H9 (cell line): Measurements from ENCODE around the gene TRIM42. TPM values are rescaled to one million over a fixed set of nuclear protein-coding genes. Genes with fewer than 3 reads are reported as not detected.

ENCODE experiments used
- DNase-seq: peaks from one replicate; pipeline ENCODE4 v3.0.0-alpha.2; 2017
- H2AFZ ChIP-seq: one replicate; pipeline ENCODE4 v1.6.1; 2013; ENCODE audit warnings: mild to moderate bottlenecking, low read length, control low read depth, moderate library complexity
- H2AK5ac ChIP-seq: 2 replicates; pipeline ENCODE4 v1.6.1; 2013; ENCODE audit warnings: low read length, control low read depth, mixed read lengths; ENCODE audit not compliant: insufficient read length
- H2BK120ac ChIP-seq: one replicate; pipeline ENCODE4 v1.6.1; 2013; ENCODE audit warnings: low read depth, mild to moderate bottlenecking, low read length, control low read depth, inconsistent platforms; ENCODE audit not compliant: poor library complexity, severe bottlenecking
- H2BK12ac ChIP-seq: 2 replicates; pipeline ENCODE4 v1.6.1; 2013; ENCODE audit warnings: low read length, control low read depth, mixed read lengths, low read depth; ENCODE audit not compliant: insufficient read length
- H2BK15ac ChIP-seq: 2 replicates; pipeline ENCODE4 v1.6.1; 2013; ENCODE audit warnings: low read depth, low read length, control low read depth
- H2BK20ac ChIP-seq: one replicate; pipeline ENCODE4 v1.6.1; 2013; ENCODE audit warnings: low read depth, mild to moderate bottlenecking, low read length, control low read depth, inconsistent platforms; ENCODE audit not compliant: poor library complexity, severe bottlenecking
- H2BK5ac ChIP-seq: 2 replicates; pipeline ENCODE4 v1.6.1; 2013; ENCODE audit warnings: low read length, control low read depth, mixed read lengths; ENCODE audit not compliant: insufficient read length
- H3K14ac ChIP-seq: 2 replicates; pipeline ENCODE4 v1.6.1; 2013; ENCODE audit warnings: low read length, control low read depth; ENCODE audit not compliant: insufficient read depth
- H3K18ac ChIP-seq: 2 replicates; pipeline ENCODE4 v1.6.1; 2013; ENCODE audit warnings: low read depth, mild to moderate bottlenecking, mixed read lengths, low read length, control low read depth; ENCODE audit not compliant: insufficient read length
- H3K23ac ChIP-seq: 2 replicates; pipeline ENCODE4 v1.6.1; 2013; ENCODE audit warnings: low read length, control low read depth, mixed read lengths, low read depth; ENCODE audit not compliant: insufficient read length
- H3K23me2 ChIP-seq: 2 replicates; pipeline ENCODE4 v1.6.1; 2013; ENCODE audit warnings: low read depth, mild to moderate bottlenecking, mixed read lengths, low read length, control low read depth; ENCODE audit not compliant: insufficient read length, poor library complexity, severe bottlenecking
- H3K27ac ChIP-seq: 2 replicates; pipeline ENCODE4 v1.5.1; 2013; ENCODE audit warnings: low read length, control low read depth, mixed read lengths, low read depth; ENCODE audit not compliant: insufficient read length
- H3K27me3 ChIP-seq: 2 replicates; pipeline ENCODE4 v1.6.1; 2013; ENCODE audit warnings: low read length, control low read depth, inconsistent platforms; ENCODE audit not compliant: insufficient read depth
- H3K4ac ChIP-seq: 2 replicates; pipeline ENCODE4 v1.6.1; 2013; ENCODE audit warnings: low read depth, mild to moderate bottlenecking, control low read depth, inconsistent platforms, low read length, moderate library complexity
- H3K4me1 ChIP-seq: 2 replicates; pipeline ENCODE4 v1.6.1; 2013; ENCODE audit warnings: low read length, control low read depth, inconsistent platforms; ENCODE audit not compliant: insufficient read depth
- H3K4me2 ChIP-seq: 2 replicates; pipeline ENCODE4 v1.6.1; 2013; ENCODE audit warnings: low read length, control low read depth, mixed read lengths; ENCODE audit not compliant: insufficient read length, insufficient read depth
- H3K56ac ChIP-seq: 2 replicates; pipeline ENCODE4 v1.6.1; 2013; ENCODE audit warnings: low read depth, mild to moderate bottlenecking, mixed read lengths, low read length, control low read depth; ENCODE audit not compliant: insufficient read length
- H3K79me1 ChIP-seq: 2 replicates; pipeline ENCODE4 v1.6.1; 2013; ENCODE audit warnings: low read depth, mild to moderate bottlenecking, moderate library complexity, low read length, control low read depth, inconsistent platforms; ENCODE audit not compliant: insufficient read depth, poor library complexity, severe bottlenecking
- H3K79me2 ChIP-seq: 2 replicates; pipeline ENCODE4 v1.6.1; 2013; ENCODE audit warnings: low read length, control low read depth, inconsistent platforms; ENCODE audit not compliant: insufficient read depth
- H3K9ac ChIP-seq: 2 replicates; pipeline ENCODE4 v1.6.1; 2013; ENCODE audit warnings: low read length, control low read depth, mixed read lengths; ENCODE audit not compliant: insufficient read length; ENCODE audit errors: extremely low read depth
- H3K9me3 ChIP-seq: one replicate; pipeline ENCODE4 v1.6.1; 2013; ENCODE audit warnings: low read depth, low read length, inconsistent platforms; ENCODE audit not compliant: control insufficient read depth
- H3T11ph ChIP-seq: one replicate; pipeline ENCODE4 v1.6.1; 2013; ENCODE audit warnings: mild to moderate bottlenecking, low read length, control low read depth, inconsistent platforms
- H4K20me1 ChIP-seq: one replicate; pipeline ENCODE4 v1.6.1; 2013; ENCODE audit not compliant: control insufficient read depth, insufficient read length, insufficient read depth
- H4K5ac ChIP-seq: 2 replicates; pipeline ENCODE4 v1.6.1; 2013; ENCODE audit warnings: low read depth, mild to moderate bottlenecking, mixed read lengths, low read length, control low read depth; ENCODE audit not compliant: insufficient read length
- H4K8ac ChIP-seq: replicated peaks from 2 replicates; pipeline ENCODE4 v1.6.1; 2013; ENCODE audit warnings: low read length, control low read depth, mixed read lengths, low read depth; ENCODE audit not compliant: insufficient read length
- H4K91ac ChIP-seq: 2 replicates; pipeline ENCODE4 v1.6.1; 2013; ENCODE audit warnings: low read depth, mild to moderate bottlenecking, moderate library complexity, mixed read lengths, low read length, control low read depth; ENCODE audit not compliant: insufficient read length
- H3K27ac Mint-ChIP-seq, 3 experiments: 2 replicates in 2 of 3; 3 replicates in 1 of 3; pipeline ENCODE4 v1.8.0; 2020 to 2021; ENCODE audit warnings: mixed read lengths in 3 of 3, mild to moderate bottlenecking in 1 of 3, moderate library complexity in 1 of 3
- H3K27me3 Mint-ChIP-seq: 2 replicates; pipeline ENCODE4 v1.8.0; 2021; ENCODE audit warnings: low read depth, mild to moderate bottlenecking, moderate library complexity, mixed read lengths
- H3K36me3 Mint-ChIP-seq, 3 experiments: 2 replicates in 2 of 3; 3 replicates in 1 of 3; pipeline ENCODE4 v1.8.0; 2020 to 2021; ENCODE audit warnings: low read depth in 3 of 3, mixed read lengths in 3 of 3; ENCODE audit not compliant: insufficient read depth in 1 of 3
- H3K4me1 Mint-ChIP-seq, 2 experiments: 2 replicates each; pipeline ENCODE4 v1.8.0; 2020; ENCODE audit warnings: mixed read lengths in 2 of 2
- H3K4me3 Mint-ChIP-seq, 2 experiments: 2 replicates in 1 of 2; 3 replicates in 1 of 2; pipeline ENCODE4 v1.8.0; 2020 to 2021; ENCODE audit warnings: mild to moderate bottlenecking in 2 of 2, mixed read lengths in 2 of 2, moderate library complexity in 1 of 2
- H3K9me3 Mint-ChIP-seq, 2 experiments: 2 replicates in 1 of 2; 3 replicates in 1 of 2; pipeline ENCODE4 v1.8.0; 2020; ENCODE audit warnings: mild to moderate bottlenecking in 2 of 2, mixed read lengths in 2 of 2, moderate library complexity in 1 of 2
- WGBS: extraction: QIAGEN DNeasy Blood & Tissue Kit; methylation state at CpG from one replicate; pipeline ENCODE4 v1.1.7; 2013; ENCODE audit warnings: missing lambda C conversion rate, low lambda C conversion rate, mixed read lengths; ENCODE audit not compliant: insufficient read length; ENCODE audit errors: extremely low coverage; 5-methylcytosine and 5-hydroxymethylcytosine counted together
- total RNA-seq: library from RNA; stranded (reverse); gene quantifications from 2 replicates; pipeline ENCODE4 v1.2.1, GENCODE V29; 2021
- TF ChIP-seq, protein P1 (sequence below): fragments of 200-600 bp; sonication (generic); conservative IDR thresholded peaks from 3 replicates; pipeline ENCODE4 v1.8.0; 2021; ENCODE audit warnings: antibody characterized with exemption, mild to moderate bottlenecking

TRIM42 gene
- total RNA-seq, 1 experiment from 2014 or later = not detected

GRCh38 chr3:140686948-140687347 lies 9.1 kb downstream of the TRIM42 start:
- Histone ChIP-seq H3K4me1 (no peaks in the 10 kb centered on the region), H3K79me1 (no peaks in the 10 kb centered on the region), H3K56ac (no peak overlapping the region), H4K20me1 (no peaks in the 10 kb centered on the region), H3K27ac (no peak overlapping the region), H2BK15ac (no peak overlapping the region), H2AK5ac (no peak overlapping the region), H3K4me2 (no peak overlapping the region), H2BK5ac (no peak overlapping the region), H2BK120ac (no peak overlapping the region), H4K91ac (no peak overlapping the region), H4K5ac (no peak overlapping the region), H3K9ac (no peak overlapping the region), H3K14ac (no peak overlapping the region), H3K27me3 (no peaks in the 10 kb centered on the region), H2BK20ac (no peak overlapping the region), H3K4ac (no peak overlapping the region), H3K9me3 (no peaks in the 10 kb centered on the region), H3K79me2 (no peaks in the 10 kb centered on the region), H4K8ac (no peak overlapping the region), H3K18ac (no peak overlapping the region), H3K23me2 (no peaks in the 10 kb centered on the region), H2AFZ (no peak overlapping the region), H3T11ph (no peak overlapping the region), H3K23ac (no peak overlapping the region), H2BK12ac (no peak overlapping the region)
- Mint-ChIP-seq H3K9me3 (no peaks in the 10 kb centered on the region), H3K36me3 (no peaks in the 10 kb centered on the region), H3K27me3 (no peaks in the 10 kb centered on the region; the same call in 1 of the 2 replicates), H3K27ac (no peak overlapping the region), H3K4me1 (no peaks in the 10 kb centered on the region), H3K4me3 (no peak overlapping the region)
- DNase-seq = no peak
- TF ChIP-seq, protein P1, sequence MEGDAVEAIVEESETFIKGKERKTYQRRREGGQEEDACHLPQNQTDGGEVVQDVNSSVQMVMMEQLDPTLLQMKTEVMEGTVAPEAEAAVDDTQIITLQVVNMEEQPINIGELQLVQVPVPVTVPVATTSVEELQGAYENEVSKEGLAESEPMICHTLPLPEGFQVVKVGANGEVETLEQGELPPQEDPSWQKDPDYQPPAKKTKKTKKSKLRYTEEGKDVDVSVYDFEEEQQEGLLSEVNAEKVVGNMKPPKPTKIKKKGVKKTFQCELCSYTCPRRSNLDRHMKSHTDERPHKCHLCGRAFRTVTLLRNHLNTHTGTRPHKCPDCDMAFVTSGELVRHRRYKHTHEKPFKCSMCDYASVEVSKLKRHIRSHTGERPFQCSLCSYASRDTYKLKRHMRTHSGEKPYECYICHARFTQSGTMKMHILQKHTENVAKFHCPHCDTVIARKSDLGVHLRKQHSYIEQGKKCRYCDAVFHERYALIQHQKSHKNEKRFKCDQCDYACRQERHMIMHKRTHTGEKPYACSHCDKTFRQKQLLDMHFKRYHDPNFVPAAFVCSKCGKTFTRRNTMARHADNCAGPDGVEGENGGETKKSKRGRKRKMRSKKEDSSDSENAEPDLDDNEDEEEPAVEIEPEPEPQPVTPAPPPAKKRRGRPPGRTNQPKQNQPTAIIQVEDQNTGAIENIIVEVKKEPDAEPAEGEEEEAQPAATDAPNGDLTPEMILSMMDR = no peak
- WGBS = no CpG with 5 or more reads among the region's 2 CpGs
